Liver (tissue), 3 donors: ENCODE data around the gene FAIM2.

Source experiments
- HNF4G ChIP-seq: IDR thresholded peaks from 2 replicates; pipeline ENCODE4 v1.6.1; 2016; ENCODE audit warnings: antibody characterized with exemption
- JUND ChIP-seq, 2 donors: IDR thresholded peaks; 2 replicates each; pipeline ENCODE4 v1.6.1; 2016; ENCODE audit warnings: antibody characterized with exemption in 2 of 2
- RAD21 ChIP-seq, 2 donors: IDR thresholded peaks; 2 replicates each; pipeline ENCODE4 v1.6.1; 2016; ENCODE audit warnings: antibody characterized with exemption in 2 of 2, mild to moderate bottlenecking in 2 of 2
- RXRA ChIP-seq, 2 donors: IDR thresholded peaks; 2 replicates each; pipeline ENCODE4 v1.6.1; 2017 to 2018; ENCODE audit warnings: antibody characterized with exemption in 2 of 2, mild to moderate bottlenecking in 1 of 2
- TAF1 ChIP-seq: conservative IDR thresholded peaks from 2 replicates; pipeline ENCODE4 v1.6.1; 2016; ENCODE audit warnings: antibody characterized with exemption, mild to moderate bottlenecking
- YY1 ChIP-seq: IDR thresholded peaks from 2 replicates; pipeline ENCODE4 v1.6.1; 2016; ENCODE audit warnings: antibody characterized with exemption, mild to moderate bottlenecking
- TF ChIP-seq, protein P1 (sequence below): fragments of 150-350 bp; IDR thresholded peaks from 2 replicates; pipeline ENCODE4 v1.5.1; 2017; ENCODE audit warnings: improper control_type of control experiment, low read depth, low read length; ENCODE audit not compliant: missing input control
- TF ChIP-seq, protein P2 (sequence below): IDR thresholded peaks from 2 replicates; pipeline ENCODE4 v1.6.1; 2016; ENCODE audit warnings: antibody characterized with exemption, mild to moderate bottlenecking
- donor health status: healthy.
- donor health status: healthy.

DNA sequence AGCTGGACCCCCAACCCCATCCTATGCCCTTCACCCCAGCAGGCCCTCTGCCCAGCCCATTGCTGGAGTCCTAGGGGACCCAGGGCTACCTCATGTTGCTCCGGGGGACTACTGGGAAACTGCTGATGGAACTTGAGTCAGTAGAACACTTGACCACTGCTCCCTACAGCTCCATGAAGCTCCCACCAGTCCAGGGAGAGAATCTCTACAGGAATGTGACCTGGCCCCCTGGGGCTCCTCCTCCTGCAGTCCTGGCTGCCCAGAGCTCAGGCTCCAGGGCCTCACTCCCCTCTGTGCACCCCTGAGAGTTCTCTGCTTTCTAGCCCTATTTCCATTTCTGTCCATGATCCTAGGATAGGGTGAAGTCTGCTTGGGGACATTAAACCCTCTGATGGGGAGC, 36.0 kb upstream of the FAIM2 start:
- TF ChIP-seq, protein P1, sequence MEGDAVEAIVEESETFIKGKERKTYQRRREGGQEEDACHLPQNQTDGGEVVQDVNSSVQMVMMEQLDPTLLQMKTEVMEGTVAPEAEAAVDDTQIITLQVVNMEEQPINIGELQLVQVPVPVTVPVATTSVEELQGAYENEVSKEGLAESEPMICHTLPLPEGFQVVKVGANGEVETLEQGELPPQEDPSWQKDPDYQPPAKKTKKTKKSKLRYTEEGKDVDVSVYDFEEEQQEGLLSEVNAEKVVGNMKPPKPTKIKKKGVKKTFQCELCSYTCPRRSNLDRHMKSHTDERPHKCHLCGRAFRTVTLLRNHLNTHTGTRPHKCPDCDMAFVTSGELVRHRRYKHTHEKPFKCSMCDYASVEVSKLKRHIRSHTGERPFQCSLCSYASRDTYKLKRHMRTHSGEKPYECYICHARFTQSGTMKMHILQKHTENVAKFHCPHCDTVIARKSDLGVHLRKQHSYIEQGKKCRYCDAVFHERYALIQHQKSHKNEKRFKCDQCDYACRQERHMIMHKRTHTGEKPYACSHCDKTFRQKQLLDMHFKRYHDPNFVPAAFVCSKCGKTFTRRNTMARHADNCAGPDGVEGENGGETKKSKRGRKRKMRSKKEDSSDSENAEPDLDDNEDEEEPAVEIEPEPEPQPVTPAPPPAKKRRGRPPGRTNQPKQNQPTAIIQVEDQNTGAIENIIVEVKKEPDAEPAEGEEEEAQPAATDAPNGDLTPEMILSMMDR = no peak
- no peak for TF ChIP-seq HNF4G
- TF ChIP-seq TAF1 = no peak
- TF ChIP-seq RAD21 (IDR thresholded peaks at IDR 0.05) = no peak
- no peak for TF ChIP-seq YY1
- TF ChIP-seq JUND (IDR thresholded peaks at IDR 0.05) = no peak
- TF ChIP-seq, protein P2, sequence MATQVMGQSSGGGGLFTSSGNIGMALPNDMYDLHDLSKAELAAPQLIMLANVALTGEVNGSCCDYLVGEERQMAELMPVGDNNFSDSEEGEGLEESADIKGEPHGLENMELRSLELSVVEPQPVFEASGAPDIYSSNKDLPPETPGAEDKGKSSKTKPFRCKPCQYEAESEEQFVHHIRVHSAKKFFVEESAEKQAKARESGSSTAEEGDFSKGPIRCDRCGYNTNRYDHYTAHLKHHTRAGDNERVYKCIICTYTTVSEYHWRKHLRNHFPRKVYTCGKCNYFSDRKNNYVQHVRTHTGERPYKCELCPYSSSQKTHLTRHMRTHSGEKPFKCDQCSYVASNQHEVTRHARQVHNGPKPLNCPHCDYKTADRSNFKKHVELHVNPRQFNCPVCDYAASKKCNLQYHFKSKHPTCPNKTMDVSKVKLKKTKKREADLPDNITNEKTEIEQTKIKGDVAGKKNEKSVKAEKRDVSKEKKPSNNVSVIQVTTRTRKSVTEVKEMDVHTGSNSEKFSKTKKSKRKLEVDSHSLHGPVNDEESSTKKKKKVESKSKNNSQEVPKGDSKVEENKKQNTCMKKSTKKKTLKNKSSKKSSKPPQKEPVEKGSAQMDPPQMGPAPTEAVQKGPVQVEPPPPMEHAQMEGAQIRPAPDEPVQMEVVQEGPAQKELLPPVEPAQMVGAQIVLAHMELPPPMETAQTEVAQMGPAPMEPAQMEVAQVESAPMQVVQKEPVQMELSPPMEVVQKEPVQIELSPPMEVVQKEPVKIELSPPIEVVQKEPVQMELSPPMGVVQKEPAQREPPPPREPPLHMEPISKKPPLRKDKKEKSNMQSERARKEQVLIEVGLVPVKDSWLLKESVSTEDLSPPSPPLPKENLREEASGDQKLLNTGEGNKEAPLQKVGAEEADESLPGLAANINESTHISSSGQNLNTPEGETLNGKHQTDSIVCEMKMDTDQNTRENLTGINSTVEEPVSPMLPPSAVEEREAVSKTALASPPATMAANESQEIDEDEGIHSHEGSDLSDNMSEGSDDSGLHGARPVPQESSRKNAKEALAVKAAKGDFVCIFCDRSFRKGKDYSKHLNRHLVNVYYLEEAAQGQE = no peak
- no peak for TF ChIP-seq RXRA (IDR thresholded peaks at IDR 0.05)
